ENCODE results near the gene DUSP14.

GRCh38 chr17:37562016-37562745 lies 72.5 kb downstream of the DUSP14 start:
- TF ChIP-seq CTCF (conservative IDR thresholded peaks at IDR 0.05; ENCODE audit: low read depth in 2 of 2): no peak
- TF ChIP-seq POLR2AphosphoS5 (IDR thresholded peaks at IDR 0.05; ENCODE audit: low read depth): no peak
- TF ChIP-seq REST (IDR thresholded peaks at IDR 0.05; ENCODE audit: unreplicated experiment): no peak
- TF ChIP-seq ETS1 (IDR thresholded peaks at IDR 0.05): no peak
- TF ChIP-seq EZH2 (IDR thresholded peaks at IDR 0.05; ENCODE audit: low read depth, unreplicated experiment): no peak
- no peak for TF ChIP-seq CREB1 (CRISPR knock-in tag; IDR thresholded peaks at IDR 0.05; ENCODE audit: low read depth)
- TF ChIP-seq EZH2phosphoT487 (IDR thresholded peaks at IDR 0.05; ENCODE audit: unreplicated experiment): no peak
- no peak for TF ChIP-seq JUNB (IDR thresholded peaks at IDR 0.05; ENCODE audit: unreplicated experiment)
- no peak for TF ChIP-seq STAT1 (IDR thresholded peaks at IDR 0.05; ENCODE audit: unreplicated experiment)
- TF ChIP-seq ZNF462 (CRISPR knock-in tag; IDR thresholded peaks at IDR 0.05): no peak
- TF ChIP-seq ZNF331 (CRISPR knock-in tag; IDR thresholded peaks at IDR 0.05; ENCODE audit: low read depth): no peak

Measured in GM23338 (cell line).